DOHH2 (cell line): ENCODE results near the gene KRTCAP2.

Source experiments
- EZH2phosphoT487 ChIP-seq: fragments of 200-600 bp; sonication (generic); IDR thresholded peaks from 2 replicates; pipeline ENCODE4 v1.6.1; 2017; ENCODE audit warnings: borderline replicate concordance, mild to moderate bottlenecking, antibody characterized with exemption, low read length, moderate library complexity, mixed read lengths
- TF ChIP-seq, protein P1 (sequence below): fragments of 200-600 bp; sonication (generic); IDR thresholded peaks from one replicate; pipeline ENCODE4 v1.5.1; 2014; ENCODE audit warnings: antibody characterized with exemption, mild to moderate bottlenecking, low read depth, low read length; ENCODE audit not compliant: poor library complexity, severe bottlenecking

GRCh38 chr1:155166051-155166470, 7.0 kb downstream of the KRTCAP2 start:
- TF ChIP-seq, protein P1, sequence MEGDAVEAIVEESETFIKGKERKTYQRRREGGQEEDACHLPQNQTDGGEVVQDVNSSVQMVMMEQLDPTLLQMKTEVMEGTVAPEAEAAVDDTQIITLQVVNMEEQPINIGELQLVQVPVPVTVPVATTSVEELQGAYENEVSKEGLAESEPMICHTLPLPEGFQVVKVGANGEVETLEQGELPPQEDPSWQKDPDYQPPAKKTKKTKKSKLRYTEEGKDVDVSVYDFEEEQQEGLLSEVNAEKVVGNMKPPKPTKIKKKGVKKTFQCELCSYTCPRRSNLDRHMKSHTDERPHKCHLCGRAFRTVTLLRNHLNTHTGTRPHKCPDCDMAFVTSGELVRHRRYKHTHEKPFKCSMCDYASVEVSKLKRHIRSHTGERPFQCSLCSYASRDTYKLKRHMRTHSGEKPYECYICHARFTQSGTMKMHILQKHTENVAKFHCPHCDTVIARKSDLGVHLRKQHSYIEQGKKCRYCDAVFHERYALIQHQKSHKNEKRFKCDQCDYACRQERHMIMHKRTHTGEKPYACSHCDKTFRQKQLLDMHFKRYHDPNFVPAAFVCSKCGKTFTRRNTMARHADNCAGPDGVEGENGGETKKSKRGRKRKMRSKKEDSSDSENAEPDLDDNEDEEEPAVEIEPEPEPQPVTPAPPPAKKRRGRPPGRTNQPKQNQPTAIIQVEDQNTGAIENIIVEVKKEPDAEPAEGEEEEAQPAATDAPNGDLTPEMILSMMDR, result no peak
- TF ChIP-seq EZH2phosphoT487, result no peak
